ENCODE data around the gene COL6A6.

DNA sequence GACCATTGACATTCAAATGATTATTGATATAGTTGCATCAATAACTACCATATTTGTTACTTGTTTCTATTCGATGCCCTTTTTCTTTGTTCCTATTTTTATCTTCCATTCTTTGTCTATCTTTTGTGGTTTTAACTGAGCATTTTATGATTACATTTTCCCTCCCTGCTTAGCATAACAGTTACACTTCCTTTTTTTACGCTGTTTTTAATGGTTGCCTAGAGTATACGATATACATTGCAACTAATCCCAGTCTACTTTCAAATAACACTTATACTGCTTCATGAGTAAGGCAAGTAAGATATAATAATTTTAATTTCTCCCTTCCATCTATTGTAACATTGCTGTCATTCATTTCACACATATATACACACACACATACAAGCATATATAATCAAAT is 26.3 kb downstream of the COL6A6 start:
- TF ChIP-seq POLR2AphosphoS5 (IDR thresholded peaks at IDR 0.05) = no peak
- no peak for TF ChIP-seq CTCF (IDR thresholded peaks at IDR 0.05)
- TF ChIP-seq POLR2A (IDR thresholded peaks at IDR 0.05) = no peak

Data from stomach (tissue), 4 donors.